Measurements from ENCODE around the gene SCN5A. TPM values are rescaled to one million over a fixed set of nuclear protein-coding genes. Genes with fewer than 3 reads are reported as not detected.
A peak's percentile ranks its signal among the peaks of the same experiment; 100 is the strongest.

Gene SCN5A
- total and polyA plus RNA-seq, 2 of the 4 experiments (the other 2 are of a cell fraction) = 1.9 to 2.0 TPM

DNA sequence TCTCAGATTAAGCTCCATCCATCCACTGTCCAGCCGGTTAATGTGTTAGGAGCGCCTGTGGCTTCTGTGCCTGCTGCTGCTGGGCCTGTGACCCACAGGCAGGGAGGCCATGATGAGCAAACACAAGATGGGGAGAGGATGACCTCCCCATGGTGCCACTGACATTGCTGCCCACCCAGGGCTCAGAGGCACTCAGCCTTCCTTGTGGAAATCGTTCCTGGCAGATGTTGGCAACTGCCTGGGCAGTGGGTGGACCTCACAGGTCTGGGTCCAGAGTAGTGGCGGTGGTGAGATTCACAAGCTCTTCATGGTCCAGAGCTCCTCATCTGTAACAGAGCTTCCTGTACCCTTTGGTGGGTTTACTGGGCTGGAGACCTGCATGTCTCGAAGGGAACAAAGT lies 38.6 kb downstream of the SCN5A start:
- Histone ChIP-seq H2AFZ (replicated peaks; ENCODE audit: low read length, poor library complexity) (peak overlapping the region; percentile 5), H4K20me1 (ENCODE audit: insufficient read depth, low read length) (no peaks in the 10 kb centered on the region), H4K5ac (ENCODE audit: low read depth, low read length) (no peak overlapping the region), H2BK5ac (ENCODE audit: low read depth, low read length, poor library complexity, severe bottlenecking) (no peak overlapping the region), H4K91ac (ENCODE audit: insufficient read depth, low read depth, low read length) (no peak overlapping the region), H3K4me2 (ENCODE audit: low read depth, low read length) (no peak overlapping the region), H3K27me3 (ENCODE audit: control insufficient read depth, insufficient read depth, low read length) (no peaks in the 10 kb centered on the region), H3K23ac (ENCODE audit: low read depth, low read length) (no peak overlapping the region), H4K8ac (ENCODE audit: low read depth in 2 of 2, low read length in 2 of 2) (no peak overlapping the region), H2AK9ac (replicated peaks; ENCODE audit: low read depth, low read length, poor library complexity) (no peak overlapping the region), H2BK120ac (ENCODE audit: low read depth, low read length) (no peak overlapping the region), H3K18ac (ENCODE audit: low read depth, low read length) (no peak overlapping the region), H3K56ac (ENCODE audit: extremely low read depth, insufficient read depth, low read length) (no peak overlapping the region), H3K36me3 (ENCODE audit: control insufficient read depth, insufficient read depth, low read length) (no peaks in the 10 kb centered on the region), H3K9ac (ENCODE audit: low read depth, low read length) (no peak overlapping the region), H2AK5ac (ENCODE audit: low read depth, low read length) (no peak overlapping the region), H3K9me3 (ENCODE audit: control insufficient read depth, insufficient read depth, low read length) (no peaks in the 10 kb centered on the region), H3K4me1 (ENCODE audit: control insufficient read depth, insufficient read depth, low read length) (no peaks in the 10 kb centered on the region), H2BK15ac (ENCODE audit: low read depth, low read length) (no peak overlapping the region), H3K4ac (ENCODE audit: low read depth, low read length) (no peak overlapping the region), H3K9me1 (ENCODE audit: insufficient read depth, low read length) (0 out of 2 replicates have a peak, but pooled peaks cover 2% of the 10 kb centered on the region), H2BK20ac (ENCODE audit: low read depth, low read length) (no peak overlapping the region), H3K79me1 (ENCODE audit: low read depth in 1 of 2, low read length in 2 of 2) (no peaks in the 10 kb centered on the region), H3K4me3 (ENCODE audit: insufficient read depth, low read depth, low read length) (no peak overlapping the region), H3K27ac (ENCODE audit: insufficient read depth, low read length) (no peak overlapping the region), H3K14ac (replicated peaks; ENCODE audit: low read depth, low read length) (no peak overlapping the region)
- no CpG with 5 or more reads among the region's 5 CpGs for WGBS, 2 experiments (ENCODE audit: extremely low coverage in 2 of 2, insufficient read length in 1 of 2)
- BruUV-seq (replicated peaks) = no TSS peak
- intact Hi-C loops (cut with micrococcal nuclease) (no loop called here), dilution Hi-C loops (cut with HindIII; ENCODE audit: low sequenced_read_pairs, unreplicated experiment) (no loop called here), in situ Hi-C loops (cut with MboI; ENCODE audit: low sequenced_read_pairs) (no loop called here)
- CTCF ChIA-PET = no interaction called here
- DNase-seq (no peak), ATAC-seq (ENCODE audit: low read depth) (no peak)
- POLR2A ChIA-PET (ENCODE audit: unreplicated experiment) = no interaction called here
- TF ChIP-seq CEBPB (IDR thresholded peaks at IDR 0.05; ENCODE audit: low read depth, low read length) = no peak

Measured in IMR-90 (cell line).